HG03442 (cell line): ENCODE results near the gene CARD9.

ENCODE experiments used
- ATAC-seq: cut with Tn5 transposase; IDR thresholded peaks from one replicate; pipeline ENCODE4 v1.9.1; 2021; ENCODE audit warnings: mild to moderate bottlenecking, moderate library complexity; ENCODE audit not compliant: unreplicated experiment

CARD9 gene

GRCh38 chr9:136365775-136366222 lies 7.7 kb downstream of the CARD9 start:
- no peak for ATAC-seq

GRCh38 chr9:136364942-136365774 lies 8.3 kb downstream of the CARD9 start:
- no peak for ATAC-seq

GRCh38 chr9:136363949-136364748 lies 9.3 kb downstream of the CARD9 start:
- ATAC-seq = no peak

GRCh38 chr9:136363106-136363948 lies 10.1 kb downstream of the CARD9 start, which contains the start of gene DNLZ:
Gene DNLZ, minus strand, starts transcription at chr9:136363744. Its CDS starts 30 bp downstream, at chr9:136363714.
- peak; percentile 77 for ATAC-seq

- ATAC-seq = no peak
Measured at GRCh38 chr9:136362450-136362784, 11.1 kb downstream of the CARD9 start.

- ATAC-seq = no peak
Measured at GRCh38 chr9:136361754-136362449, 11.6 kb downstream of the CARD9 start.

GRCh38 chr9:136361047-136361753 lies 12.3 kb downstream of the CARD9 start:
- ATAC-seq = no peak

- no peak for ATAC-seq
Measured at GRCh38 chr9:136359774-136360718, 13.4 kb downstream of the CARD9 start.

- no peak for ATAC-seq
Measured at GRCh38 chr9:136358888-136359287, 14.6 kb downstream of the CARD9 start.

GRCh38 chr9:136358016-136358415 lies 15.5 kb downstream of the CARD9 start:
- no peak for ATAC-seq

- ATAC-seq = no peak
Measured at GRCh38 chr9:136357202-136357725, 16.2 kb downstream of the CARD9 start.

- no peak for ATAC-seq
Measured at GRCh38 chr9:136355616-136356557, 17.6 kb downstream of the CARD9 start.

GRCh38 chr9:136354592-136355085 lies 18.8 kb downstream of the CARD9 start:
- no peak for ATAC-seq

GRCh38 chr9:136353757-136354488 lies 19.5 kb downstream of the CARD9 start:
- ATAC-seq = no peak

- ATAC-seq = no peak
Measured at GRCh38 chr9:136353088-136353487, 20.4 kb downstream of the CARD9 start.

GRCh38 chr9:136352682-136353081 lies 20.8 kb downstream of the CARD9 start:
- ATAC-seq = no peak
